GM12878 (cell line): ENCODE data around the gene GAS2L1. TPM values are rescaled to one million over a fixed set of nuclear protein-coding genes. Genes with fewer than 3 reads are reported as not detected.

Source experiments
- ATAC-seq: fragments of 200-7000 bp; cut with Tn5 transposase; 3 replicates; pipeline ENCODE4 v1.9.1; 2020; ENCODE audit warnings: mild to moderate bottlenecking, moderate library complexity
- BruUV-seq: library from RNA; stranded (reverse); fragments of 400-500 nt; replicated peaks from 2 replicates; lab custom pipeline; 2021; lab: Mats Ljungman, UMichigan
- CTCF ChIA-PET: fragments of 300-600 bp; sonication (Branson Sonifier 250); formaldehyde crosslinking; extraction: SDS; loops from one replicate; lab custom pipeline; 2021; ENCODE audit warnings: inconsistent platforms; lab: Yijun Ruan, JAX
- POLR2A ChIA-PET: fragments of 350-600 bp; formaldehyde crosslinking; extraction: SDS; loops from one replicate; lab custom pipeline; 2021; ENCODE audit warnings: inconsistent platforms; lab: Charles Lee
- RAD21 ChIA-PET: fragments of 300-600 bp; sonication (Branson Sonifier 250); formaldehyde crosslinking; loops from one replicate; lab custom pipeline; 2023; ENCODE audit warnings: antibody characterized with exemption; ENCODE audit not compliant: unreplicated experiment; lab: Charles Lee
- SMC1A ChIA-PET: fragments of 300-600 bp; sonication (Branson Sonifier 250); formaldehyde crosslinking; loops from one replicate; lab custom pipeline; 2023; ENCODE audit not compliant: unreplicated experiment, uncharacterized antibody; lab: Charles Lee
- DNase-seq: peaks from one replicate; pipeline ENCODE4 v3.0.0-alpha.2; 2011; ENCODE audit warnings: low read depth, low spot score
- FAIRE-seq: peaks from 3 replicates; lab custom pipeline; 2011; peaks lifted over from hg19 to GRCh38; lab: Jason Lieb, UNC
- H2AFZ ChIP-seq: 2 replicates; pipeline ENCODE4 v1.6.0; 2011; ENCODE audit warnings: low read depth, low read length, control low read depth; ENCODE audit not compliant: control insufficient read depth
- H3K27ac ChIP-seq: 2 replicates; pipeline ENCODE4 v1.5.1; 2011; ENCODE audit warnings: control low read depth; ENCODE audit not compliant: control insufficient read depth, insufficient read depth
- H3K27me3 ChIP-seq, 2 experiments: replicated peaks in 1 of 2; 2 replicates each; pipeline versions ENCODE4 v1.6.0 to v1.6.1; 2011; ENCODE audit warnings: low read length in 1 of 2; ENCODE audit not compliant: control insufficient read depth in 2 of 2, insufficient read depth in 2 of 2
- H3K36me3 ChIP-seq, 2 experiments: 2 replicates each; pipeline ENCODE4 v1.5.1; 2011; ENCODE audit warnings: low read length in 1 of 2; ENCODE audit not compliant: control insufficient read depth in 2 of 2, insufficient read depth in 2 of 2
- H3K4me1 ChIP-seq: 2 replicates; pipeline ENCODE4 v1.6.1; 2011; ENCODE audit warnings: mild to moderate bottlenecking, low read length, moderate library complexity, mixed read lengths; ENCODE audit not compliant: control insufficient read depth, insufficient read depth
- H3K4me2 ChIP-seq: 2 replicates; pipeline ENCODE4 v1.6.0; 2011; ENCODE audit warnings: control low read depth; ENCODE audit not compliant: control insufficient read depth, insufficient read depth
- H3K4me3 ChIP-seq: fragments of 200-600 bp; sonication (generic); 2 replicates; pipeline ENCODE4 v1.5.1; 2016
- H3K79me2 ChIP-seq: 2 replicates; pipeline ENCODE4 v1.6.0; 2011; ENCODE audit warnings: low read length; ENCODE audit not compliant: control insufficient read depth, insufficient read depth
- H3K9ac ChIP-seq: 2 replicates; pipeline ENCODE4 v1.8.0; 2011; ENCODE audit warnings: low read length, control low read depth, mixed read lengths; ENCODE audit not compliant: control insufficient read depth, insufficient read depth
- H3K9me3 ChIP-seq: replicated peaks from 3 replicates; pipeline ENCODE4 v1.5.1; 2011; ENCODE audit warnings: mild to moderate bottlenecking, low read length; ENCODE audit not compliant: control insufficient read depth, insufficient read depth
- H4K20me1 ChIP-seq: 2 replicates; pipeline ENCODE4 v1.6.0; 2011; ENCODE audit not compliant: control insufficient read depth, insufficient read depth
- CBFB ChIP-seq: IDR thresholded peaks from 2 replicates; pipeline ENCODE4 v1.6.1; 2016; ENCODE audit warnings: antibody characterized with exemption, low read depth
- EED ChIP-seq: sonication (generic); IDR thresholded peaks from 2 replicates; pipeline ENCODE4 v1.6.1; 2016; ENCODE audit warnings: antibody characterized with exemption, low read depth
- HCFC1 ChIP-seq: fragments of 150-350 bp; IDR thresholded peaks from 2 replicates; pipeline ENCODE4 v1.6.1; 2014; ENCODE audit warnings: low read length
- KAT2A ChIP-seq: conservative IDR thresholded peaks from 2 replicates; pipeline ENCODE4 v1.6.1; 2011; ENCODE audit warnings: low read depth, low read length; ENCODE audit not compliant: control insufficient read depth
- KDM1A ChIP-seq: fragments of 200-600 bp; sonication (generic); IDR thresholded peaks from 2 replicates; pipeline ENCODE4 v1.6.1; 2016; ENCODE audit warnings: borderline replicate concordance
- POU2F2 ChIP-seq: IDR thresholded peaks from 3 replicates; pipeline ENCODE4 v1.6.1; 2011; ENCODE audit warnings: low read depth, mild to moderate bottlenecking, low read length, borderline replicate concordance
- RAD21 ChIP-seq: IDR thresholded peaks from 2 replicates; pipeline ENCODE4 v1.6.1; 2011; ENCODE audit warnings: mild to moderate bottlenecking, low read depth, low read length, moderate library complexity; ENCODE audit not compliant: insufficient read depth
- RAD51 ChIP-seq: fragments of 450-650 bp; IDR thresholded peaks from 2 replicates; pipeline ENCODE4 v1.6.1; 2016; ENCODE audit warnings: moderate library complexity, mild to moderate bottlenecking, inconsistent platforms
- SIX5 ChIP-seq: IDR thresholded peaks from 2 replicates; pipeline ENCODE4 v1.6.1; 2011; ENCODE audit warnings: mild to moderate bottlenecking, low read depth, low read length, moderate library complexity; ENCODE audit not compliant: severe bottlenecking
- SUZ12 ChIP-seq: fragments of 200-600 bp; sonication (generic); IDR thresholded peaks from one replicate; pipeline ENCODE4 v1.6.1; 2018; ENCODE audit warnings: antibody characterized with exemption, mild to moderate bottlenecking; ENCODE audit not compliant: unreplicated experiment
- TBL1XR1 ChIP-seq: IDR thresholded peaks from 2 replicates; pipeline ENCODE4 v1.6.1; 2012; ENCODE audit warnings: low read depth, low read length, improper control_type of control experiment
- WGBS: methylation state at CpG from one replicate; pipeline ENCODE4 v1.1.6; 2016; ENCODE audit warnings: low lambda C conversion rate; ENCODE audit not compliant: insufficient replicate concordance, insufficient coverage; ENCODE audit errors: missing lambda C conversion rate; 5-methylcytosine and 5-hydroxymethylcytosine counted together
- in situ Hi-C: fragments of 300-500 bp; cut with MboI; formaldehyde crosslinking; loops from 9 replicates; pipeline ENCODE4 v1.14.3; 2018; ENCODE audit warnings: mixed read lengths
- intact Hi-C: fragments of 100-400 bp; cut with micrococcal nuclease; formaldehyde crosslinking; loops from one replicate; pipeline ENCODE4 v1.14.2; 2022; ENCODE audit not compliant: unreplicated experiment
- polyA plus RNA-seq, 11 experiments: library from polyadenylated mRNA; depleted of rRNA in 4 of 11; unstranded in 6 of 11; stranded (reverse) in 5 of 11; fragments of >200 nt; fragmentation: Nextera tagmentation in 4 of 11; fragmentation: Illumina TruSeq in 1 of 11; extraction: Ambion mirVana in 4 of 11; extraction: Trizol in 1 of 11; gene quantifications; 1 replicate in 1 of 11; 2 replicates in 10 of 11; pipeline versions ENCODE4 v1.2.1 to v1.2.3, GENCODE V29; 2011 to 2016; ENCODE audit warnings: inconsistent platforms in 2 of 11, missing spikeins in 2 of 11, low read depth in 1 of 11
- total RNA-seq, 4 experiments: library from RNA; depleted of rRNA in 3 of 4; stranded (reverse); fragments of >200 nt in 3 of 4; fragmentation: Illumina TruSeq in 1 of 4; extraction: Trizol in 1 of 4; gene quantifications; 2 replicates each; pipeline versions ENCODE4 v1.2.1 to v1.2.3, GENCODE V29; 2013 to 2021
- TF ChIP-seq, protein P1 (sequence below): fragments of 450-650 bp; IDR thresholded peaks from 2 replicates; pipeline ENCODE4 v1.6.1; 2018; ENCODE audit warnings: borderline replicate concordance, mild to moderate bottlenecking; ENCODE audit not compliant: partially characterized antibody
- TF ChIP-seq, protein P2 (sequence below): fragments of 450-650 bp; formaldehyde crosslinking; IDR thresholded peaks from 2 replicates; pipeline ENCODE4 v1.5.0; 2022; ENCODE audit warnings: mild to moderate bottlenecking, missing genetic modification characterization
- TF ChIP-seq, protein P3 (sequence below): fragments of 450-650 bp; formaldehyde crosslinking; IDR thresholded peaks from 2 replicates; pipeline ENCODE4 v1.4.0; 2020; ENCODE audit warnings: mild to moderate bottlenecking, moderate library complexity

GAS2L1 gene
- total and polyA plus RNA-seq, 10 of the 15 experiments (the other 5 are each of a cell fraction or from before 2014, with no cell fraction given), result 0.03 to 0.13 TPM; not detected in 8

DNA sequence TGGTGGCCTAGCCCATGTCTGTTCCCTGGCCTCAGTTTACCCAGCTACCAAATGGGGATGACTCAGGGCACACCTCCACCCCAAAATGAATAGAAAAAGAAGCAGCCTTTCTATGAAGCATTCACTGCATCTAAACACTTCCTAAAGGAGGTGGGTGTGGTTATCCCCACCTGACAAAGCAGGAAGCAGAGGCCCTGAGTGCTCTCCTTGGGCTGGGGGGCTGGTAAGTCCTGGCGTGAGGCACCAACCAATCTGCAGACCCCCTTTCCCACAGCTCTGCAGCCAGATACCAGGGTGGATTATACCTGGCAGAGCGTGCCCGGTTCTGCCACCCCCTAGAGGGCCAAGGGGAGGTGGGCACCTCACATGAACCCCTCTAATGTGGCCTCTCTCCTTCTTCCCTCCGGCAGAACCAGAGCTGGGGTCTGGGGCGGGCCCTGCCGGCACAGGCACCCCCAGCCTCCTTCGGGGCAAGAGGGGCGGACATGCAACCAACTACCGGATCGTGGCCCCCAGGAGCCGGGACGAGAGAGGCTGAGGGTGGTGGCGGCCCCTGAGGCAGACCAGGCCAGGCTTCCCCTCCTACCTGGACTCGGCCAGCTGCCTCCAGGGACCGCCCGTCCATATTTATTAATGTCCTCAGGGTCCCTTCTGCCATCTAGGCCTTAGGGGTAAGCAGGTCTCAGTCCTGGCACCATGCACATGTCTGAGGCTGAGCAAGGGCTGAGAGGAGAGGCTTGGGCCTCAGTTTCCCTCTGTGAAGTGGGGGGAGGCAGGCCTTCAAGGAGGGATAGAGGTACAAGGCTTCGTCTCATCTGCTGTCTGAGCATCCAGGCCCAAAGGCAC lies 47.8 kb upstream of the GAS2L1 start:
- in situ Hi-C loops, result no loop called here
- no peak overlapping the region for H3K4me2 ChIP-seq
- DNase-seq (no peak), FAIRE-seq (no peak), ATAC-seq (no peak)
- no peak for TF ChIP-seq RAD21
- no peak for TF ChIP-seq SIX5
- TF ChIP-seq KAT2A, result no peak
- TF ChIP-seq POU2F2, result no peak
- TF ChIP-seq, protein P1, sequence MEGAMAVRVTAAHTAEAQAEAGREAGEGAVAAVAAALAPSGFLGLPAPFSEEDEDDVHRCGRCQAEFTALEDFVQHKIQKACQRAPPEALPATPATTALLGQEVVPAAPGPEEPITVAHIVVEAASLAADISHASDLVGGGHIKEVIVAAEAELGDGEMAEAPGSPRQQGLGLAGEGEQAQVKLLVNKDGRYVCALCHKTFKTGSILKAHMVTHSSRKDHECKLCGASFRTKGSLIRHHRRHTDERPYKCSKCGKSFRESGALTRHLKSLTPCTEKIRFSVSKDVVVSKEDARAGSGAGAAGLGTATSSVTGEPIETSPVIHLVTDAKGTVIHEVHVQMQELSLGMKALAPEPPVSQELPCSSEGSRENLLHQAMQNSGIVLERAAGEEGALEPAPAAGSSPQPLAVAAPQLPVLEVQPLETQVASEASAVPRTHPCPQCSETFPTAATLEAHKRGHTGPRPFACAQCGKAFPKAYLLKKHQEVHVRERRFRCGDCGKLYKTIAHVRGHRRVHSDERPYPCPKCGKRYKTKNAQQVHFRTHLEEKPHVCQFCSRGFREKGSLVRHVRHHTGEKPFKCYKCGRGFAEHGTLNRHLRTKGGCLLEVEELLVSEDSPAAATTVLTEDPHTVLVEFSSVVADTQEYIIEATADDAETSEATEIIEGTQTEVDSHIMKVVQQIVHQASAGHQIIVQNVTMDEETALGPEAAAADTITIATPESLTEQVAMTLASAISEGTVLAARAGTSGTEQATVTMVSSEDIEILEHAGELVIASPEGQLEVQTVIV, result no peak
- no peak for TF ChIP-seq RAD51
- no peak for TF ChIP-seq SUZ12
- no peak for TF ChIP-seq TBL1XR1
- no peak for TF ChIP-seq EED
- TF ChIP-seq, protein P2, sequence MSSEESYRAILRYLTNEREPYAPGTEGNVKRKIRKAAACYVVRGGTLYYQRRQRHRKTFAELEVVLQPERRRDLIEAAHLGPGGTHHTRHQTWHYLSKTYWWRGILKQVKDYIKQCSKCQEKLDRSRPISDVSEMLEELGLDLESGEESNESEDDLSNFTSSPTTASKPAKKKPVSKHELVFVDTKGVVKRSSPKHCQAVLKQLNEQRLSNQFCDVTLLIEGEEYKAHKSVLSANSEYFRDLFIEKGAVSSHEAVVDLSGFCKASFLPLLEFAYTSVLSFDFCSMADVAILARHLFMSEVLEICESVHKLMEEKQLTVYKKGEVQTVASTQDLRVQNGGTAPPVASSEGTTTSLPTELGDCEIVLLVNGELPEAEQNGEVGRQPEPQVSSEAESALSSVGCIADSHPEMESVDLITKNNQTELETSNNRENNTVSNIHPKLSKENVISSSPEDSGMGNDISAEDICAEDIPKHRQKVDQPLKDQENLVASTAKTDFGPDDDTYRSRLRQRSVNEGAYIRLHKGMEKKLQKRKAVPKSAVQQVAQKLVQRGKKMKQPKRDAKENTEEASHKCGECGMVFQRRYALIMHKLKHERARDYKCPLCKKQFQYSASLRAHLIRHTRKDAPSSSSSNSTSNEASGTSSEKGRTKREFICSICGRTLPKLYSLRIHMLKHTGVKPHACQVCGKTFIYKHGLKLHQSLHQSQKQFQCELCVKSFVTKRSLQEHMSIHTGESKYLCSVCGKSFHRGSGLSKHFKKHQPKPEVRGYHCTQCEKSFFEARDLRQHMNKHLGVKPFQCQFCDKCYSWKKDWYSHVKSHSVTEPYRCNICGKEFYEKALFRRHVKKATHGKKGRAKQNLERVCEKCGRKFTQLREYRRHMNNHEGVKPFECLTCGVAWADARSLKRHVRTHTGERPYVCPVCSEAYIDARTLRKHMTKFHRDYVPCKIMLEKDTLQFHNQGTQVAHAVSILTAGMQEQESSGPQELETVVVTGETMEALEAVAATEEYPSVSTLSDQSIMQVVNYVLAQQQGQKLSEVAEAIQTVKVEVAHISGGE (CRISPR knock-in tag), result no peak
- TF ChIP-seq, protein P3, sequence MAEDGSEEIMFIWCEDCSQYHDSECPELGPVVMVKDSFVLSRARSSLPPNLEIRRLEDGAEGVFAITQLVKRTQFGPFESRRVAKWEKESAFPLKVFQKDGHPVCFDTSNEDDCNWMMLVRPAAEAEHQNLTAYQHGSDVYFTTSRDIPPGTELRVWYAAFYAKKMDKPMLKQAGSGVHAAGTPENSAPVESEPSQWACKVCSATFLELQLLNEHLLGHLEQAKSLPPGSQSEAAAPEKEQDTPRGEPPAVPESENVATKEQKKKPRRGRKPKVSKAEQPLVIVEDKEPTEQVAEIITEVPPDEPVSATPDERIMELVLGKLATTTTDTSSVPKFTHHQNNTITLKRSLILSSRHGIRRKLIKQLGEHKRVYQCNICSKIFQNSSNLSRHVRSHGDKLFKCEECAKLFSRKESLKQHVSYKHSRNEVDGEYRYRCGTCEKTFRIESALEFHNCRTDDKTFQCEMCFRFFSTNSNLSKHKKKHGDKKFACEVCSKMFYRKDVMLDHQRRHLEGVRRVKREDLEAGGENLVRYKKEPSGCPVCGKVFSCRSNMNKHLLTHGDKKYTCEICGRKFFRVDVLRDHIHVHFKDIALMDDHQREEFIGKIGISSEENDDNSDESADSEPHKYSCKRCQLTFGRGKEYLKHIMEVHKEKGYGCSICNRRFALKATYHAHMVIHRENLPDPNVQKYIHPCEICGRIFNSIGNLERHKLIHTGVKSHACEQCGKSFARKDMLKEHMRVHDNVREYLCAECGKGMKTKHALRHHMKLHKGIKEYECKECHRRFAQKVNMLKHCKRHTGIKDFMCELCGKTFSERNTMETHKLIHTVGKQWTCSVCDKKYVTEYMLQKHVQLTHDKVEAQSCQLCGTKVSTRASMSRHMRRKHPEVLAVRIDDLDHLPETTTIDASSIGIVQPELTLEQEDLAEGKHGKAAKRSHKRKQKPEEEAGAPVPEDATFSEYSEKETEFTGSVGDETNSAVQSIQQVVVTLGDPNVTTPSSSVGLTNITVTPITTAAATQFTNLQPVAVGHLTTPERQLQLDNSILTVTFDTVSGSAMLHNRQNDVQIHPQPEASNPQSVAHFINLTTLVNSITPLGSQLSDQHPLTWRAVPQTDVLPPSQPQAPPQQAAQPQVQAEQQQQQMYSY (CRISPR knock-in tag), result no peak
- no peak for TF ChIP-seq KDM1A
- no peak for TF ChIP-seq CBFB
- TF ChIP-seq HCFC1, result no peak
- no peaks in the 10 kb centered on the region for H3K27me3 ChIP-seq
- no peaks in the 10 kb centered on the region for H3K79me2 ChIP-seq
- H3K36me3 ChIP-seq, result no peaks in the 10 kb centered on the region; a peak in 2 of 4 replicates
- BruUV-seq, result no TSS peak
- H3K9me3 ChIP-seq, result no peaks in the 10 kb centered on the region
- H3K4me3 ChIP-seq, result no peak overlapping the region
- ChIA-PET RAD21 (no interaction called here), SMC1A (no interaction called here), POLR2A (no interaction called here), CTCF (interaction anchor here (0.7 kb wide), 1 partner anchor 104 kb away, joined by 3 read pairs; no protein-coding TSS in a partner anchor)
- no peaks in the 10 kb centered on the region for H3K4me1 ChIP-seq
- no peak overlapping the region for H3K27ac ChIP-seq
- H4K20me1 ChIP-seq, result no peaks in the 10 kb centered on the region
- H2AFZ ChIP-seq, result no peak overlapping the region
- H3K9ac ChIP-seq, result no peak overlapping the region
- WGBS, result 99% methylated on average over 15 of the region's 17 CpGs
- intact Hi-C loops, result no loop called here
